SHP77 treated with DMSO at 0.1 percent for 48 hours (cell line): Measurements from ENCODE around the gene GNB1.
"Not testable (repeated sequence)": the region's sequence is repeated elsewhere in the genome, so short reads cannot be mapped to it uniquely, and the experiment has no call there.

Source experiments
- DNase-seq: peaks from one replicate; lab custom pipeline; 2025; lab: John Stamatoyannopoulos, UW

GNB1 gene

GRCh38 chr1:1858382-1859086 lies 32.4 kb downstream of the GNB1 start:
- DNase-seq: peak; percentile 68

- DNase-seq: no peak
Observed at GRCh38 chr1:1857096-1857703, 33.7 kb downstream of the GNB1 start.

GRCh38 chr1:1856161-1856560 lies 34.7 kb downstream of the GNB1 start:
- DNase-seq: not testable (repeated sequence)

- no peak for DNase-seq
Observed at GRCh38 chr1:1853593-1854257, 37.2 kb downstream of the GNB1 start.

GRCh38 chr1:1852619-1853414 lies 38.1 kb downstream of the GNB1 start:
- no peak for DNase-seq

- no peak for DNase-seq
Observed at GRCh38 chr1:1847890-1848289, 43.0 kb downstream of the GNB1 start.

GRCh38 chr1:1847061-1847850 lies 43.6 kb downstream of the GNB1 start:
- DNase-seq: no peak

- DNase-seq: no peak
Observed at GRCh38 chr1:1846386-1846918, 44.4 kb downstream of the GNB1 start.

- DNase-seq: no peak
Observed at GRCh38 chr1:1842360-1843146, 48.3 kb downstream of the GNB1 start.

- DNase-seq: no peak
Observed at GRCh38 chr1:1841575-1841995, 49.3 kb downstream of the GNB1 start.

- DNase-seq: no peak
Observed at GRCh38 chr1:1839311-1839965, 51.4 kb downstream of the GNB1 start.

GRCh38 chr1:1836119-1836518 lies 54.8 kb downstream of the GNB1 start:
- no peak for DNase-seq

GRCh38 chr1:1835546-1835945 lies 55.3 kb downstream of the GNB1 start:
- no peak for DNase-seq

- DNase-seq: no peak
Observed at GRCh38 chr1:1833916-1834325, 57.0 kb downstream of the GNB1 start.

GRCh38 chr1:1833456-1833855 lies 57.4 kb downstream of the GNB1 start:
- DNase-seq: no peak

GRCh38 chr1:1832820-1833219 lies 58.1 kb downstream of the GNB1 start:
- DNase-seq: no peak

- no peak for DNase-seq
Observed at GRCh38 chr1:1832166-1832565, 58.7 kb downstream of the GNB1 start.

- no peak for DNase-seq
Observed at GRCh38 chr1:1827089-1827848, 63.6 kb downstream of the GNB1 start.

- DNase-seq: no peak
Observed at GRCh38 chr1:1826356-1827088, 64.4 kb downstream of the GNB1 start.
